Vagina (tissue), 2 donors: ENCODE measurements around the gene RNF44. TPM values are rescaled to one million over a fixed set of nuclear protein-coding genes. Genes with fewer than 3 reads are reported as not detected.

Source experiments
- DNase-seq, 2 donors: peaks; one replicate each; pipeline ENCODE4 v3.0.0-alpha.2; 2017; ENCODE audit errors: extremely low spot score in 2 of 2
- H3K27ac ChIP-seq: fragments of 200-600 bp; sonication (generic); one replicate; pipeline ENCODE4 v1.5.1; 2019
- H3K27me3 ChIP-seq: fragments of 200-600 bp; sonication (generic); one replicate; pipeline ENCODE4 v1.5.1; 2019
- H3K36me3 ChIP-seq, 2 donors: fragments of 200-600 bp; sonication (generic); one replicate each; pipeline ENCODE4 v1.5.1; 2017 to 2019
- H3K4me1 ChIP-seq: fragments of 200-600 bp; sonication (generic); one replicate; pipeline ENCODE4 v1.5.1; 2019
- H3K4me3 ChIP-seq, 2 donors: fragments of 200-600 bp; sonication (generic); 1 replicate in 1 of 2; 2 replicates in 1 of 2; pipeline ENCODE4 v1.5.1; 2016 to 2019
- H3K9me3 ChIP-seq: fragments of 200-600 bp; sonication (generic); one replicate; pipeline ENCODE4 v1.5.1; 2019
- POLR2A ChIP-seq, 2 donors: fragments of 450-650 bp; IDR thresholded peaks; one replicate each; pipeline ENCODE4 v1.6.1; 2017; ENCODE audit warnings: antibody characterized with exemption in 2 of 2, mild to moderate bottlenecking in 2 of 2, moderate library complexity in 2 of 2
- POLR2AphosphoS5 ChIP-seq, 2 donors: sonication (generic); formaldehyde crosslinking; IDR thresholded peaks; one replicate each; pipeline ENCODE4 v1.9.0; 2017; ENCODE audit warnings: antibody characterized with exemption in 2 of 2, mild to moderate bottlenecking in 2 of 2, low read depth in 1 of 2; ENCODE audit not compliant: insufficient read depth in 1 of 2
- intact Hi-C: fragments of 100-400 bp; cut with DNase I; formaldehyde crosslinking; loops from one replicate; pipeline ENCODE4 v1.15.1; 2023
- total RNA-seq: library from RNA; depleted of rRNA; stranded (reverse); fragments of >200 nt; gene quantifications from one replicate; pipeline ENCODE4 v1.2.3, GENCODE V29; 2016
- TF ChIP-seq, protein P1 (sequence below), 3 experiments: fragments of 450-650 bp in 2 of 3; fragments of 200-600 bp in 1 of 3; sonication (generic) in 1 of 3; IDR thresholded peaks; one replicate each; pipeline ENCODE4 v1.5.1; 2017 to 2019; ENCODE audit warnings: antibody characterized with exemption in 3 of 3, mild to moderate bottlenecking in 2 of 3, moderate library complexity in 2 of 3

RNF44 gene
- total RNA-seq, 1 donor from 2014 or later = 24.6 TPM

DNA sequence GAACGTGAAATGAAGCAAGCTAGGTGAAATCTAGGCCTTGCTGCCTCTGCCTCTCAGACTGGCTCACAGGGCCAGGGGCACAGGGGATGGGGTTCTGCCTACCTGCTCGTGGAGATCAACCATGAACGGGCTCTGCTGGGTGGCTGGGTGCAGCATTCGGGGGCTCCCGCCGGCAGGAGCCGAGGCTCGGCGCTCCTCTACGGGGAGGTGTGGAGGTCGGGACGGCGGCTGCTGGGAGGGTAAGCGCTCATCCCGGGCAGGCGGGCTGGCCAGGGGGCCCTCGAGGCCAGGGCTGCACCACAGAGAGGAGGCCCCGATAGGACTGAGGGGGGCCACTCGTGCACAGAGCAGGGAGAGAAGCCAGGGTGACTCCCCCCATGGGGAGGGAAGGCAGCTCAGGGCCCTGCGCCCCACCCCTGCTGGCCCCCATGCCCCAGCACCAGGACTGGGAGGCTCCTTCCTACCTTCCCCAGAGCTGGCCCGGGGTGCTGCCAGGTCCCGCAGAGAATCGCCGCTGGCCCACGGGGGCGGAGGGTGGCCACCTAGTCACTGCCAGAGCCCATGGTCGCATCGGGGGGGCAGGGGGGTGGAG, 5.2 kb downstream of the RNF44 start:
- intact Hi-C loops = no loop called here
- Histone ChIP-seq H3K4me3 (no peak overlapping the region), H3K36me3 (peaks cover 4 to 38% of the 10 kb centered on the region in 2 donors), H3K27ac (no peak overlapping the region), H3K27me3 (no peaks in the 10 kb centered on the region), H3K9me3 (no peaks in the 10 kb centered on the region), H3K4me1 (peaks cover 68% of the 10 kb centered on the region)
- TF ChIP-seq POLR2AphosphoS5 (IDR thresholded peaks at IDR 0.05; ENCODE audit: insufficient read depth in 1 of 2, low read depth in 1 of 2) = no peak
- TF ChIP-seq POLR2A (IDR thresholded peaks at IDR 0.05) = no peak
- TF ChIP-seq, protein P1, sequence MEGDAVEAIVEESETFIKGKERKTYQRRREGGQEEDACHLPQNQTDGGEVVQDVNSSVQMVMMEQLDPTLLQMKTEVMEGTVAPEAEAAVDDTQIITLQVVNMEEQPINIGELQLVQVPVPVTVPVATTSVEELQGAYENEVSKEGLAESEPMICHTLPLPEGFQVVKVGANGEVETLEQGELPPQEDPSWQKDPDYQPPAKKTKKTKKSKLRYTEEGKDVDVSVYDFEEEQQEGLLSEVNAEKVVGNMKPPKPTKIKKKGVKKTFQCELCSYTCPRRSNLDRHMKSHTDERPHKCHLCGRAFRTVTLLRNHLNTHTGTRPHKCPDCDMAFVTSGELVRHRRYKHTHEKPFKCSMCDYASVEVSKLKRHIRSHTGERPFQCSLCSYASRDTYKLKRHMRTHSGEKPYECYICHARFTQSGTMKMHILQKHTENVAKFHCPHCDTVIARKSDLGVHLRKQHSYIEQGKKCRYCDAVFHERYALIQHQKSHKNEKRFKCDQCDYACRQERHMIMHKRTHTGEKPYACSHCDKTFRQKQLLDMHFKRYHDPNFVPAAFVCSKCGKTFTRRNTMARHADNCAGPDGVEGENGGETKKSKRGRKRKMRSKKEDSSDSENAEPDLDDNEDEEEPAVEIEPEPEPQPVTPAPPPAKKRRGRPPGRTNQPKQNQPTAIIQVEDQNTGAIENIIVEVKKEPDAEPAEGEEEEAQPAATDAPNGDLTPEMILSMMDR (IDR thresholded peaks at IDR 0.05) = no peak
- DNase-seq = no peak

DNA sequence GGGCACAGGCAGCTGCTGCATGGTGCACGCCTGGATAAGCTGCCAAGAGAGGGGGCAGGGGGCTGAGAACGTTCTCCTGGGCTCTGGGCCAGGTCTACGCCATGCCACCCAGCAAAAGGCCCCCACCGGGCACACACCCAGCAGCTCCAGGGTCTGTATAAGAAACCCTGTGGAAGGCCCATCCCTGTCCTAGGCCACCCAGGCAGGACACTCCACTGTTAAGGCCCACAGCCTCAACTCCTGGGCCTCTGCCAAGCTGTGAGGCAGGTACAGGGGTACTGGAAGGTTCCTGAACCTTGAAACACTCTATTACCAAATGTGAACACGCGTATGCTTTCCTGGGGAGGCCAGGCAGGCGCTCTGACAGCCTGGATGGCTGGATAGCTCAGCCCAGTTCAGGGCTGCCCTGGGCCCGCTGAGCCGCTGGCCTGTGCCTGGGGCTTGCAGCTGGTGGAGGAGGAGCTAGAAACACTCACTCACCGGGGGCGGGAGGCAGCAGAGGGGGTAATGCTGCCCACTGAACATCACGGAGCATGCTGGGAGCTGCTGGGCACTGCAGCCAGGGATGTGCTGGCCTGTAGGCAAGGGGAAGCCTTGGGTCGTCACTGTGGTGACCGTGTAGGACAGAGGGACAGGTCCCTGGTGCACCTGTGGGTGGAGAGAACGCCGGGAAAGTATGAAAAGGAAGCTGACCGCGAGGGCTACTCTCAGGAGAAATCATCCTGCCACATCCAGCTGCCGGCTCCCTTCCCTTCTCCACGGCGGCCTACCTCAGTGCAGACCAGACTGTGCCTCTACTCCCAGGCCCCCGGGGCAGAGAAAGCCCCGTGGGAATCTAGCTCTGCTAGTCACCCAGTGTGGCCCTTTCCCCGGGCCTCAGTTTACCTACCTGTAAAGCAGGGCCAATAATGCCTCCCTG, 6.0 kb downstream of the RNF44 start:
- intact Hi-C loops = no loop called here
- no peak overlapping the region for H3K4me3 ChIP-seq

DNA sequence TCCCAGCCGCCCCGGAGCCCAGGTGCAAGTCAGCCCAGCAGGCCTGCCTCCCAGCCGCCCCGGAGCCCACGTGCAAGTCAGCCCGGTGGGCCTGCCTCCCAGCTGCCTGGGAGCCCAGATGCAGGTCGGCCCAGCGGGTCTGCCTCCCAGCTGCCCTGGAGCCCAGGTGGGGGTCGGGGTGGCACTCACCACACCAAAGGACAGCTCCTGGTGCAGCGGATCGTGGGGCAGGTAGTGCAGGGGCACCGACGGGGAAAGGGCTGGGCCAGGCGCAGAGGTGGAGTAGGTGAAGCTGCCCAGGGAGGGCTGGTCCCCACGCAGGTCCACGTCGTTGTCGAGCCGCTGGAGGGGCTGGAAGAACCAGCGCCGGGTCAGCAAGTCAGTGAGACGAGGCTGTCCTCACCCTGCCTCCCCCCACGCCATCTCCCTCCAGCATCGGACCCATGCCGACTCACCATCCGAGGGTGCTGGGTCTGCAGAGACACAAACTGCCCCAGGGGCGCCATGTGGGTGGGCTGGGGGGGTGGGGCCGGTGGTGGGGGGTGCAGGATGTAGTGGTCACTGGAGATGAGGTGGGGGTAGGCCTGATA, 6.7 kb downstream of the RNF44 start:
- Histone ChIP-seq H3K36me3 (peaks cover 4 to 42% of the 10 kb centered on the region in 2 donors), H3K4me3 (no peak overlapping the region)

More for the DNA sequence above, 6.0 kb downstream of the RNF44 start:
- no peaks in the 10 kb centered on the region for H3K27me3 ChIP-seq
- peaks cover 66% of the 10 kb centered on the region for H3K4me1 ChIP-seq
- no peak overlapping the region for H3K27ac ChIP-seq
- no peak for TF ChIP-seq POLR2A (IDR thresholded peaks at IDR 0.05)
- no peak for TF ChIP-seq POLR2AphosphoS5 (IDR thresholded peaks at IDR 0.05; ENCODE audit: insufficient read depth in 1 of 2, low read depth in 1 of 2)
- TF ChIP-seq, protein P1 (IDR thresholded peaks at IDR 0.05) = no peak
- DNase-seq = no peak
- no peaks in the 10 kb centered on the region for H3K9me3 ChIP-seq
- H3K36me3 ChIP-seq = peaks cover 4 to 42% of the 10 kb centered on the region in 2 donors

DNA sequence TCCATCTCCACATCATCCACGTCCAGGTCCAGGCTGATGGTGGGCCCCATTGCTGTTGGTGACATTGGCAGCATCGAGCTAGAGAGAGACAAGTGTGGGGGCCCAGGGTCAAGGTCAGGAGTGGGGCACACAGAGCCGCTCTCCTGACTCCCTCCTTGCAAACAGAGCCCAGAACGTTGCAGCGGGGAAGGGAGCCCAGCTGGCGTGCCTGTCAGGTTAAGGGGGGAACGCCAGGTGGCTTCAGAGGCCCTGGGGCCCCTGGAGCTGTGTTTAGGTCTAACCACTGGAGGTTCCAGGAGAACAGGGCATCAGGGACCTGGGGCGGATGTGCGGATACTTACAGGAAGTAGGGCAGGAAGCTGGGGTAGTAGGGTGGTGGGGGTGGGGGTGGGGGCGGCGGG, 7.5 kb downstream of the RNF44 start:
- no peaks in the 10 kb centered on the region for H3K27me3 ChIP-seq
- H3K4me1 ChIP-seq = peaks cover 51% of the 10 kb centered on the region
- H3K27ac ChIP-seq = no peak overlapping the region
- peaks cover 4 to 42% of the 10 kb centered on the region in 2 donors for H3K36me3 ChIP-seq
- DNase-seq = no peak
- no peaks in the 10 kb centered on the region for H3K9me3 ChIP-seq
- H3K4me3 ChIP-seq = no peak overlapping the region
- no peak for TF ChIP-seq POLR2A (IDR thresholded peaks at IDR 0.05)
- TF ChIP-seq, protein P1 (IDR thresholded peaks at IDR 0.05) = no peak
- no peak for TF ChIP-seq POLR2AphosphoS5 (IDR thresholded peaks at IDR 0.05; ENCODE audit: insufficient read depth in 1 of 2, low read depth in 1 of 2)
- intact Hi-C loops = no loop called here

More for the DNA sequence above, 6.7 kb downstream of the RNF44 start:
- H3K27me3 ChIP-seq = no peaks in the 10 kb centered on the region
- TF ChIP-seq POLR2A (IDR thresholded peaks at IDR 0.05) (no peak), POLR2AphosphoS5 (IDR thresholded peaks at IDR 0.05; ENCODE audit: insufficient read depth in 1 of 2, low read depth in 1 of 2) (no peak)
- TF ChIP-seq, protein P1 (IDR thresholded peaks at IDR 0.05) = no peak
- H3K9me3 ChIP-seq = no peaks in the 10 kb centered on the region
- DNase-seq = no peak
- H3K4me1 ChIP-seq = peaks cover 59% of the 10 kb centered on the region
- intact Hi-C loops = no loop called here
- no peak overlapping the region for H3K27ac ChIP-seq
